ENCODE measurements around the gene MDGA2.
A peak's percentile ranks its signal among the peaks of the same experiment; 100 is the strongest.

Gene MDGA2

DNA sequence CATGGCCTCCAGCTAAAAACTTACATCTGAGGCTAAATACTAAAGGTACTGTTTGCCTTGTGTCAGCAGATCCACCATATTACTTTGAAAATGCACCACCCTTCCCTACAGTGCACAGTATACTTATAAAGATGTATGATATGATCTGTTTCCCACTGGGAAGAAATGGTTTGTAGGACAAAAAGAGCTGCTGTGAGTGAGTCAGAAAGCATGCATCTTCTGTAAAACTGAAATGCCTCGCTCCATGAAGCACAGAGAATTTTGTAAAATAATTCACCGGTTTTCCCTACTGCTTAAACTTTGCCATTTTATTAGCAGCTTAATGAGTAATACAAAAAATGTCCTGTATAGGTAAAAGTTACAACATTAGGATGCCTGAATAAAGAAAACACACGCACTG, 68.8 kb downstream of the MDGA2 start:
- DNase-seq, result no peak

DNA sequence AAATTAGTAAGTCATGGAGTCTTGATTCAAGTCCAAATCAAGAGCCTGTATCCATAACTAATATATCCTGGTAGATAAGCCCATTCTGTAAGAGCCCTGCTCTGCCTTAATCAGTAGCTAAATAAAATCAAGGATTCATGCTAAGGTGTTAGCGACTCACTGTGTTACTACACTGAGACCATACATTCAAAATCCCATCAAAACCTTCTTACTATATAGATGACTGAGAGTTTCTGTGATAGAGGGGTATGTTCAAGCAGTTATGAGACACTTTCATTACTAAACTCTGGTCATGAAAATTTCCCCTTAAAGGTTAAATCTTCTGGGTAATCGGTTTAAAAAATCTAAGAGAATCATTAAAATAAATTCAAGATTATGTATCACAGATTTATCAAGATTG, 78.5 kb downstream of the MDGA2 start:
- no peak for DNase-seq

DNA sequence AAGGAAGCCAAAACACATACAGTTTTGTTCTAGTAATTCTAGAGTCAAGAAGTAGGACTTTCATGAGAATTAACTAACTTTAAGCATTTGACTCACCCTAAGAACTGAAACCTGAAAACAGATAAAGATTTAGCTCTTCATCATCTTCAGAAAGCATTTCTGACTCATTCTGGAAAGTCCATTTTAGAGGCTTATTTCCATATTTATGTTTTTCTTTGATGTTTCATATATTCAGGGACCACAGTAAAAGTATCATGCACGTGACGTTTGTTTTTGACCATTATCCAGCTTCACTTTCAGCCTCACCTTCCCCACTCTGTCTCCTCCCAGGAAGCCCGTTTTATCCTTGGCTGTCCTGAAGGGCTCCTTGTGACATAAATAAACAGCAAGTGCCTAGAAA, 79.2 kb downstream of the MDGA2 start:
- no peak for DNase-seq

DNA sequence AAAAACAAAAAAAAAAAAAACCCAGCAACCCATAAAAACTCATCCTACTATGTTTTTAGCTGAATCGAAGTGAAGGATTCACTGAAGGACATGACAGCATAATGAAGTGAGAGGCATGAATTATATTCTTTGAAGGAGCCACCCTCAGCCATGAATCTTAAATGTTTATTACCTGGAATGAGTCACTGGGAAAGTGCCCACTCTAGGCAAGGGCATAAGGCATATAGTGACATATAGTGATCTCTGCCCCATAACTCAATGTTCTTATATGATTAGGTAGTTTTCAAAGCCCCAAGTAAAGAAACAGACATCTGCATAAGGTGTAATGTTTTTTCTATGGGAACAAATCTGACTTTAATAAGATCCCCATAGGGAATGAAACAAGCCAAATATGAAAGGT, 79.9 kb downstream of the MDGA2 start:
- DNase-seq, result no peak

DNA sequence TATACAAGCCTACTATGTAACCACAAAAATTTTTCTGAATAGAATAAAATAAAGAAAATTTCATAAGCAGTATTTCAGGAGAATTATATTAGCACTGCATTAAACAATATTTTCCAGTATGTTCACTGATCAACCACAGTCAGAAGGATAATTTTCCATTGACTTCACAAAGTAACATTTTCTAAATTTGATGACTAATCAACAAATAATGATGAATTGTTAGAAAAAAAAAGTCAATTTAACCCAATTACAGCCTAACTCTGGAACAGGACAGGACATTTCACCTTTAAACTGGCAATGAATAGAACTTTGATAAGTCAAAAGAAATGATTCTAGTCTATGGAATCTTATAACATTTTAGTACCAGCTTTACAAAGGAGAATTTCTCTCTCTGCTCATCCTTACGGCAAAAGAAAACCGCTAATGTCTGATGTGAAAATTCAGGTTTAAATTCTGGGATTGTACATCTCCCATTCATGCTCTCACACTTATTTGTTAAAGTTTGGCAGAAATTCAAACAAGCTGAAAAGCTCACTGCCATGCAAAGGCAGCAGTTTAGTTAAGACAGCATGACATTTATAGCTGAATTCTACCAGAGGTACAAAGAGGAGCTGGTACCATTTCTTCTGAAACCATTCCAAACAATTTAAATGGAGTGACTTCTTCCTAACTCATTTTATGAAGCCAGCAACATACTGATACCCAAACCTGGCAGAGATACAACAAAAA, 84.5 kb downstream of the MDGA2 start:
- no peak for DNase-seq

DNA sequence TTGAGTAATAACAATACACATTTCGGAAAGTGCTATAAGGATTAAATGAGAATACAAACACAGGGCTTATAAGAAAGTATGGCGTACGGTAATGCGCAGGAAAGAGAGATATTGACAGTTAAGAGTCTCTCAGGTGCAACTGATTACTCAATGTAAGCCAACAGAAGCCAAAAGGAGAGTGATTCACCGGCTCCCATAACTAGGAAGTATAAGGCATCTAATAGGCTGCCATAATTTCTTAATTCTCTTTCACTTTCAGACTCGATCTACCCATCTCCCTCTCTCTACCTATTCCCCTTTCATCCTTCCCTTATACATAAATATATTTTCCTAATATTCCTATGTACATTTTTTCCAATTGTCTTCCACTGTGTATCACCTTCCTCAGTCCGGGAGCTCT, 90.0 kb downstream of the MDGA2 start:
- no peak for DNase-seq

DNA sequence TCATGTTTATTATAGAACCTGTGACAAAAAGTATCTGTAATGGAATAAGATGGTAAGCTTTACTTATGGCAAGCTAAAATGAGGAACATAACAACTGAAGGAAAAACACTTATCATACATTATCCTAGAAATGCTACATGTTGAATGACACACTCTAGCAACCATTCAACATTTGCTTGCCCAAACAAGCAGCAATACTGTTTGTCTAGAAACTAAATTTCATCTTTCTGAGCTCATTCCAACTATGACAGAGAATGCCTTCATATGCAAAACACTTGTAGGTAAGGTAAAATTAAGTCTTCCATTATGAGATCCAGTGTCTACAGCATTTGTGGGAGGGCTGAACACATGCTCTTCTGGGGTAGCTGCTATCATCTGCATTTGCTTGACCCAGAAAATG, 108.1 kb downstream of the MDGA2 start:
- no peak for DNase-seq

DNA sequence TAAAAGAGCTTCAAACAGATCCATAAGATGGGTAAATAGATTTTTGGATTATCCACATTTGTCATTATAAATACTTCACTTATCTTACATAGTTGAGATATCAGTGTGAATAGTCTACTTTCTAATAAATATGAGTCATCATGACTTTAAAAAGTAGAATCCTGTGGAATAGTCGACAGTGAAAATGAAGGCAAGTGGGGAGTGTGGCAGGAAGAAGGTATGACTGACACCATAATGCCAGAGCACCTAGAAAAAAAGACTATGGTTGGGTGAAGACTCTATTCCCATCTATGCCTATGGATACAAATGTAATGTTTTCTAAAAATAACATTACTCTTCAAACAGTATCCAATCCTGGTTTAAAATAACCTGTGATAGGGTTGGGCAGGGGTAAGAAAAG, 117.5 kb downstream of the MDGA2 start:
- no peak for DNase-seq

DNA sequence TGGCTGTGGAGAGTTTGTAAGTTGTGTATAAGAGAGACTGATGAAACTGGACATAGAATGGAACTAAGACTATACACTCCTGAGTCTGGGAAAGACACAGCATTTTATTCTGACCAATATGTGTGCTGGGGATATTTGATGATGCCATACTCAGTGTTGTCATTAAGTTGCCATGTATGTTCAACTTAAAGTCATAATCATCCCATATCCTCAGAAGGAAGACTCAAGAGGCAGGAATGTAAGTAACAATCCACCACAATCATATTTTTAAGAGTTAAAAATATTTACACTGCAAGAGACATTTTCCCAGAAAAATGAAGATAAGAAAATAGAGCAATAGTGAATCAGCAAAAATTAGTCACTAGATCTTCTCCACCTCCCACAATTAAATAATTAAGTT, 120.1 kb downstream of the MDGA2 start:
- no peak for DNase-seq

DNA sequence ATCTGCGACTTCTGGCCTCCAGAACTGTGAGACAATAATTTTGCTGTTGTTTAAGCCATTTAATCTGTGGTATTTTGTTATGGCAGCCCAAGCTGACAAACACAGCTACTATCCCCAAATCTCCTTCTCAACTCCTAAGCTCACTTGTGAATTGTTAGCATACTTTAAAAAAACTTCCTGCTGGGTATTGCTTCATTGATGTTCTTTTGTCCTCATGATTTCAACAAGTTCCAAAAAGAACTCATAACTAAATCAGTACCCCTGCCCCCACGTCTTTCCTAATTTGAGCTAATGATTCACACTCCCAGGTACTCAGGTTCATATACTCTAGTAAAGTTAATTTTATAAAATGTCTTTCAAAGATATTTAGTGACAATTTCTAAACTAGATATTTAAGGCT, 125.5 kb downstream of the MDGA2 start:
- no peak for DNase-seq

DNA sequence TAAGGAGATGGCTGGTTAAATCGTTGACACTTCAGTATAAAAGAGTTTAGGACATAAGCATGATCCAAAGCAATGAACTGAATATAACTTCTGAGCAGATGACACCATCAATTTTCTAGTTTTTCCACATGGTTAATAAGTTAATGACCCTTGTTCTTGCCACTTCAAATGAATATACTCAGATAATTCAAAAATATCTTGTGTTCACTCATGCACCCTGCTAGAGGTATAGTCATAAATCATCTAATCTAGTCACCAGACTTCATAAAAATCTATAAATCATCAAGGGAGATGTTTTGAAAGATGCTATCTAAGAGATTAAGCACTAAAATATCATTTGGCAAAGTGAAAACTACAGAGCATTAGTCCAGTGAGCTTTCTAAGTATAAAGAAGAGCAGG, 131.9 kb downstream of the MDGA2 start:
- DNase-seq, result no peak

DNA sequence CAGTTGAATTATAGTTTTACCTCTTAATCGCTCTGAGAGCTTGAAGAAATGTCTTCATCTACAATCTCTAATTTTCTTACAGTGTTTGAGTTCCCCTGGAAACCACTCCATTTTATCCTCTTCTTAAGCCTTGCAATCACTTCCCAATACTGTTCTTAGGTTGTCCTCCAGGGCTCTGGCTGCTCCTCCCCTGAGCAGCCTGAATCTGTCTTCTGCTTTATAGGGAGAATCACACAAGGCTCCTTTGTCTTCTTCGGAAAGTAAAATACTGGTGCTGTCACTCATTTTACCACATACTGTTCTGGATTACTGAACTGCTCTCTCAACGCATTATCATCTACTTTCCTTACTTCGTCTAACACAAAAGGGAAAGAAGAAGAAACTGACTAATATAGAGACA, 133.7 kb downstream of the MDGA2 start:
- DNase-seq, result peak; percentile 55

DNA sequence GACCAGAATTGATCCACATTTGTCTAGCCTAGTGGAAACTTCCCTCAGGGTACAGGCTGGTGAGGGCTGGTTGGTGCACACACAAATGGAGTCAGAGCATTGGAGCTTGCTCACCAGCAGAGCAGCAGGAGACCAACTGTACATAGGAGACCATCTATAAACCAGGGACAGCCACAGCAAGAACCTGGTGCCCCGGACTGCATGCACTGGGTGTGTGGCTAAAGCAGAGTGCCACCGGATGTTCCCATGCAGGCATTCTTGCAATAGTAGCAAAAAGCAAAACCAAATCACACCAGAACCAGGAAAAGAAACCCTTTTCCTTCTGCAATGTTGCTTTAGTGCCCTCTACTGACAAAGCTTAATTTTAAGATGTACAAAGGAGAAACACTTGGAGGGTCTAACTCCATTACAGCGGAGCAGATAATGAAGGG, 136.4 kb downstream of the MDGA2 start:
- peak; percentile 51 for DNase-seq

DNA sequence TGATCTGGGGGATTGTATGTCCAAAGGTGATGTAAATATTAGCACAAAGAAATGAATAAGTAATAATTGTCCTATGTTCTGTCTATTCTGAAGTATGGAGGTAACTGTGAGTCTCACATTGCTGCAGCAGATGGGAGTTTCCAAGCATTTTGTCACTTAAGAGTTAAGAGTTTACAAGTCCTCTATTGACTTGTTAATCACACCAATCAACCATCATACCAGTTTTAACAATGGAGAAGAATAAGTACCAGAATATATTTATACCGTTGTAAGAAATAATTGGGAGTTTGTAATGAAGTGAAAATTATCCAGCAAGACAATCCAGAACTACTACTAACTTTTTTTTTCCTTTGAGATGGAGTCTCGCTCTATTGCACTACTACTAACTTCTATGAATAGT, 139.1 kb downstream of the MDGA2 start:
- no peak for DNase-seq

DNA sequence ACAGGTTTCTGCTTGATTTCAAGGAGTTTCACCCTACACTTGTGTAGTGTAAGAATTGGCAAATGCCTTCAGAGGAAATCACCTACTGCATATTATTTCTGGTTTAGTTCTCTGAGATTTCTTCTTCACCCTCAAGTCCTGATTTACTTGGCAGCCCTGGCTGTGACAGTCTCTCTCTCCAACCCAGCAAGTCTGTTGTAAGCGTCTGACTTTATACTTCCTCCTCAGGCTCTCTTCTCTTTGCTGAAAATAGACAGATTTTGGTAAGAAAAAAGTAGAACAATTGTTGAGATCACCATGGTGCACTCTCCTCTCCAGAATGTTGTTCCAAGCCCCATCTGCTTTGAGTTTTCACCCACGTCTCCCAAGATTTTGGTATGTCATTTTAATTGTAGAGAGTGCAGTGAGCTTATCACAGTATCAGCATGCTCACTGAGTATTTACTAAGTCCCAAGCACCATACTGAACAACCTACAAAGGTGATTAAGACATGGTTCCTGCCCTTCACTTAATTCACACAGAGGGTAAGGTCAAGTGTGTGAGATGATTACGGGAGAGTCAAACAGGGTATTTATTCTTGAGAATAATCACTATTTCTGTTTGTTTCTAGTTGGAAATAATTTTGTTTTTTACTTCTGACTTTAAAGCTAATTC, 148.7 kb downstream of the MDGA2 start:
- no peak for DNase-seq

DNA sequence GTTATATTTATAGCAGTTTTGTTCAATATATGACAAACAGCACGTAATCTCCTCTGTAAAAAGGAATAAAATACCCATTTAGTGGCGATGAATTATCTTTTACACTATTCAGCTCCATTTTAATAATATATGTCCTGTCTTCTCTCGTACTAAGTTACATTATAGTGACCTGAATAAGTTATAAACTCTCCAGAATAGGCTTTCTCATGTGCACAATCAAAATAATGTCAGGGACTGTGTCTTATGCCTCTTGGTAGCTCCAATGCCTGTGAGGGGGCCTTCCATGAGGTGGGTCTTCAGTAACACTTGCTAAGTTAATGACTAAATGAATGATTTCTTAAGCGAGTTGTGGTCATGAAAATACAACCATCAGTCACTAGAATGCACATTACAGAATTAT, 150.9 kb downstream of the MDGA2 start:
- DNase-seq, result no peak

DNA sequence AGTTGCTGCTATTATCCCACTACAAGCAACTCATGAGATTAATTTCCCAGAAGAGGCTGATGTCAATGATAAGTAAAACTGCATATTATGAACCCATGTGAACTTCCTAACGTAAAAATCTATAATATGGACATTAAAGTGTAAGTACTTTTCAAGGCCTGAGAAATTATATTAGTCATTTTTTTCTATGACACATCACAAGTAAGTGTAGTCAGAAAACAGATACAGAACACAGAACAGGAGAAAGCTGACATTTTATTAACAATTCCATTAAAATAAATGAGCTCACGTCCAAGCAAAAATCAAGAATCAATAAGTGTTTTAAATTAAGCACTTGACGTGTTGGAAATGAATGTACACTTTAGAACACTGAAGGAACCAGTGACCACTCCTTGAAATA, 155.0 kb downstream of the MDGA2 start:
- no peak for DNase-seq

DNA sequence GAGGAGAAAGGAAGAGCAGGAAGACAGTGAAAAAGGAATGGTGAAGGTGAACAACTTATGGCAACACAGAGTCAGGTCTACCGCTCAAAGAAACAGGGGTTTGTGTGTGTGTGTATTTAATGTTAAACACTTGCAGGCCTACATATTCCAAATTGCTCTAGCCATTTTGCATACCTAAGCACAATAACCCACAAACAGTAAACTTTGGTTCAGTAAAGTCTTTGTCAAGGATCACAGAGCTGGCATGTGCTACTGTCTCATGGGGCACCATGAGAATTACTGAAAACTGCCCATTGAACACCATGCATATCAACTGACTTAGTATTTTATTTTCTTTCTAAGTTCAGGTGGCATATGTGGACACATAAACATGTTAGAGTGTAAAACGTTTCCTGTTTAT, 163.6 kb downstream of the MDGA2 start:
- no peak for DNase-seq

DNA sequence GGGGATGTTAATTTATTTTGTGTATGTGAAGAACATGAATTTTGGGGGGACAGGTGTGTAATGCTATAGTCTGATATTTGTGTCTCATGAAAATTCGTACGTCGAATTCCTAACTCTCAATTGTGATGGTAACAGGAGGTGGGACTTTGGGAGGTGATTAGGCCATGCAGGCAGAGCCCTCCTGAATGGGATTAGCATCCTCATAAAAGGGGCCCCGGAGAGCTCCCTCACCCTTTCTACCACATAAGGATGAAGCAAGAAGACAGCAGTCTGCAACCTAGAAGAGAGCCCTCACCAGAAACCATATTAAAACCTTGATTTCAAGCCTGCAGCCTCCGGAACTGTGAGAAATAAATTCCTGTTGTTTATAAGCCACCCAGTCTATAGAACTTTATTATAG, 165.4 kb downstream of the MDGA2 start:
- no peak for DNase-seq

DNA sequence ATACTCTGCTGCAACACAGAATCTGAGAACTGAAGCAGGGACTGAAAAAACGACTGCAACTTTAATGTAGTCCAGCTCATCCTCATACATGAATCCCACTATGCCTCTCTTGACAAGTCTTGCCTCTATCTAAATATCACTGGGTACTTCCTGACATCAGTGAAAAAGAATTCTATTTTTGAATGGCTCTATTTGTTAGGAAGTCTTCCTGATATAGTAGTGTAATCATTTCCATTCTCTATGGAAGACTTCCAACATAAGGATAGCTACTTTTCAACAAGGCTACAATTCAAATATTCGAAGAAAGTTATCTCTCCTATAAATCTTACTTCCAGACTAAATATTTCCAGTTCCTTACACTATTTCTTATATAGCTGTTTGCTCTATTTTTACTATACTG, 167.5 kb downstream of the MDGA2 start:
- peak; percentile 12 for DNase-seq

DNA sequence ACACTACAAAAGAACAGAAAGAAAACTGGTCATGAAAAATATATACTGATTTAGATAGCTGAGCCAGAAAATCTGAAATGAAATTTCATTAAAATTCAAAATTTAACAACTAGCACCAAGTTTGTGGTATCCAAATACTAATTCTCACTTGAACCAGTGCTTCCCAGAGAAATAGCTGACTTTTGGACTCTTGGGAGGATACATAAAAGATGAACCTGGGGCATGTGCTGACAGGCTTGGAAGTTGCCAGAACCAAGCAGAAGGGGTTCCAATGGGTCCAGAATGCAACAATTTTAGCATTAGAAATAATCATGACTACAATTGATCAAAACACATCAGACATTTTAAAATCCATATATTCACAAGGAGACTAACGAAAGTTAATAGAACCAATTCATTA, 175.0 kb downstream of the MDGA2 start:
- no peak for DNase-seq

DNA sequence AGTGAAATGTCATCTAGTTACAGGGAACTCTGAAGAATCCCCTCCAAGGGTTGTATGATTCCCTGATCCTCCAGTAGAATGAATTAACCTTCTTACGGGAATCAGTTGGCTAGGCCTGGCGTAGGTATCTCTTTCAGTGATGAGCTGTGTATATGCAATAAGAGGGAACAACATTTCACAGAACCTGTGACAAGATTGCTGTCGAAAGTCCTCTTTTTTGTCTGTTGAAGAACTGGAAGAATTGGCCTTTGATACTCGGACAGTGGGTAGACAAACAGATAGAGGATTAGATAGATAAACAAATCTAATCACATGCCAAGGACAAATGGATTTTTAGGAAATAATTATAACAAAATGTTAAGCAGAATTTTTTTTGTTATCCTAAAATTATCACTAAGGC, 184.6 kb downstream of the MDGA2 start:
- DNase-seq, result no peak

DNA sequence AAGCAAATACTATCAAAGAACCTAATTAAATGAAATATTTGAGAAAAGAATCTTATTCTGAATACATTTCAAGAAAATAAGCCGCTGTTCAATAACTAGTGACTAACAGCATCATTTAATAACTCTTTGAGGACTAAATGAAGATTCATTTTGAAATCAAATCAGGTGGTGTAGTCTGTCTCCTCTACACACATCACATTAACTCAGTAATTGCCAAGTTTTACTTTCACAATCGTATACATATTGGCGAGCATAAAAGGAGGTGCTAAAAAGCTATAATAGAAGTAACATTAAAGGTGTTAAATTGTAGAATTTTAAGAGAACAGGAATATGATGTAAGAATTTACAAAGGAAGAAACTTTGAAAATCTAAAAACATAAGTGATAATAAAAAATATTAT, 185.1 kb downstream of the MDGA2 start:
- no peak for DNase-seq

DNA sequence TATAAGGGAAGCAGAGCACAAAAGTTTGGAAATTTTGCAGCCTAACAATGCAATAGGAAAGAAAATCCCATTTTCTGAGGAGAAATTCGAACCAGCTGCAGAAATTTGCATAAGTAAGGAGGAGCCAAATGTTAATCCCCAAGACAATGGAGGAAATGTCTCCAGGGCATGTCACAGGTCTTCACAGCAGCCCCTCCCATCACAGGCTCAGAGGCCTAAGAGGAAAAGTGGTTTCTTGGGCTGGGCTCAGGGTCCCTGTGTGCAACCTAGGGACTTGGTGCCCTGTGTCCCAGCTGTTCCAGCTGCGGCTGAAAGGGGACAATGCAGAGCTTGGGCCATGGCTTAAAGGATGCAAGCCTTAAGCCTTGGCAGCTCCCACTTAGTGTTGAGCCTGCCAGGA, 190.0 kb downstream of the MDGA2 start:
- DNase-seq, result no peak

DNA sequence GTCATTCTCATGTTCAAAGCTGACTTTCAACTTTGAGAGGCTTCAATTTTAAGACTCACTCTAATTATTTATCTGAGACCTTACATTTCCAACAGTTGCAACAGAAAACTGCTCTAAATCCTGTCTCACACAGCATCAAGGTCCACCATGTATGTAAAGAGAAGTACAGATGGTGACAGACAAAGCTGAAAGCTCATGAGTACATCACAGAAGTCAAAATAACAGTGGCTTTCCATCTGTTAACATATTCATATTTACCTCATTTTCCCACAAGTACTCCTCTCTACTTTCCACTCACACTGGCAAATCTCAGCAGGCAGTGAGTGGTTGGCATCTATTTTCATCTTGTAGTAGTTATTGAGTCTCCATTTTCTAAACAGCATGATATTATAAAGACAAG, 192.0 kb downstream of the MDGA2 start:
- DNase-seq, result no peak
